Hematopoietic multipotent progenitor cell treated with erythropoietin and hydrocortisone succinate and interleukin-3 and kit ligand, for 4 days (in vitro differentiated cells): ENCODE results near the gene HDAC8.
A peak's percentile ranks its signal among the peaks of the same experiment; 100 is the strongest.
"Not testable (repeated sequence)": the region's sequence is repeated elsewhere in the genome, so short reads cannot be mapped to it uniquely, and the experiment has no call there.

ENCODE experiments used
- DNase-seq: peaks from one replicate; pipeline ENCODE4 v3.0.0-alpha.2; 2015

HDAC8 gene

DNA sequence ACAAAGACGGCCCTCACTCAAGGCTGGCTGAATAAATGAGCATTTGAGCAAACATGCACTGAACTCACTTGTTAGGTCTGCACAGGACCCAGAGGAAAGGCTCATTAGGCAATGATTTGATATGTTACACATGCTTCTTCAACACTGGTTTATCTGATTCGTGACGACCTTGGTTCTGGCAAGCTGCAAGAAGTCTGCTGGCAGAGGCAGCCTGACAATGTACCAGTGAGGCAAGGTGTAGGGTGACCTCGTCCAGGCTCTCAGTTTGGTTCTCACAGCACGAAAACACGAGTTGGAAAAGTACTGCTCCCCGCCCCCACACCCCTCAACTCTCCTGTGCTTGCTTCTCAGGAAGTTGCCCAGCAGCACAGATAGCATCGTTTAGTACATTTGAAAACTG is 203.8 kb downstream of the HDAC8 start:
- DNase-seq: no peak

DNA sequence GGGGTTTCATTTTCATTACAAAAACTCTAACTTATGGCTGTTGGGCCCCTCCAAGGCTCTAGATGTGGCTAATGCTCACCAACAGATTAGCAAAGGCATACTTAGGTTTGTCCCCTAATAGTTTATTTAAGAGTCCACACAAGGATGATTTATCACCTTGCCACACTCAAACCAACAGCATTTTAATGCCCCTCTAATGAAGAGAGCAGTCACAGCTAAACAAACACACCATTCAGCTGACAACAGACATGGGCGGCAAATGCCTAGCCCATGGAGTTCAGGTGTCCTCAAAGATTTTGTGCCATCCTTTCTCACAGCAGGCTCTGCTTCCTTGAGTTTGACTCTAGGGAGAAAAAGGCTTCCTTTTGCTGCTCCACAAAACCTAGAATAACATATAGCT is 205.1 kb downstream of the HDAC8 start:
- no peak for DNase-seq

DNA sequence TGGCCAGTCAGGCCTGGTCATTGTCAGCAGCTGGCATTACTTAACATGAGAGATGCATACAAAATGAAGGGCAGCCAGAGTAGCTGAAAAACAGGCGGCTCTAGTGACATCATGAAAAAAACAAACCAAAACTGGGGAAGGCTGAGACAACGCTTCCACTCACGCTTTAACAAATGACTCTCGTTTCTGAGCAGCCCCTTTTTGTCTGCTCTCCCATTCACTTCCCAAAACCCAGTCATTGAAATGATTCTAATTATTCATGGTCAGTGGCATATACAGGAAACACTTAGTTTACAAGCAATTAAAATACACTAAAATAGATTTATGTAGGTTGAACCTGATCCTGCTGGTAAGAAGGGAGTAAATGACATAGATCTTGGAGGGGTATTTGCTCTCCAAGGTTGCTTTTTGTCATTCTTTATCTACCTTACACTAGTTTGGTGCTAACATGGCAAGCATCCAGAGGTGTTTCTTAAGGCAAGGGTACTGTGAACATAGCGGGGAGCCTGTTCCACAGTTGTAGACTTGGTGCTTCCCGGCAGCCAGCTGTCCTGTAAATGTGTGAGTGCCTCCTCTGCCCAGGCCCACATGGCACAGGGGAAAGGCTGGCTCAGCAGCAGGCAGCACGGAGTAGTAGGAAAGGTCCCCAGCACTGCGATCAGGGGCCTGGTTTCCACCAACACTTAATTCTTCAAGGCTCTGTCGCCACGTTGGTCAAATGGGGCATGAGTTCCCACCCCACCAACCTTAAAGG is 205.8 kb downstream of the HDAC8 start:
- DNase-seq: no peak

DNA sequence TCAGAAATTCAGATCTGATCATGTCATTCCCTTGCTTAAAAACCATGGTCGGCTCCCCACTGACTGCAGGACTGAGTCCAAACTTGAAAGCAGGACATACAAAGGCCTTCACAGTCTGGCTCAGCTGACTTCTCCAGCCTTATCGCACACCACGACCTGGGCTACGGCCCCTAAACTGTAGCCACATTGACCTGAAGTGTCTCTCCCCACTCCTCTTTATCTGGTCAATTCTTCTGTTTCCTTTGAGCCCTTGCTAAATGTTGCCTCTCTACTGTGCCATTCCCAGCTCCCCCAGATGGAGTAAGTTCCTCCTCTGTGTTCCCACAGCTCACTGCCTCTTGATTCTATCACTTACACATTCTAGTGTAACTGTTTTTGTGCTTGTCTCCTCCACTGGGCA is 206.5 kb downstream of the HDAC8 start:
- peak; percentile 79 for DNase-seq

DNA sequence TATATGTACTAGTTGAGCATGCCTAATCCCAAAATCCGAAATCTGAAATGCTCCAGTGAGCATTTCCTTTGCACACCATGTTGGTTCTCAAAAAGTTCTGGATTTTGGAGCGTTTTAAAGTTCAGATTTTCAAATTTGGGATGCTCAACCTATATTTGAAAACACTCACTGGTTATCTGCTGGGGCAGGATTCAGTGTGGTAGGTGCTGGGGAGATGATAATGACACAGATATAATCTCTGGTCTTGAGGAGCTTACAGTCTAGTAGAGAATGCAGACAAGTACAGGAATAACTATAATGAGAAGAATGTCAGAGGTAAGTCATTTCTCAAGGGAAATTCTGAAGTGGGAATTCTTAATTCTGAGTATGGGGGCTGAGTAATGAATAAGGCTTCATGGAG is 207.5 kb downstream of the HDAC8 start:
- no peak for DNase-seq

DNA sequence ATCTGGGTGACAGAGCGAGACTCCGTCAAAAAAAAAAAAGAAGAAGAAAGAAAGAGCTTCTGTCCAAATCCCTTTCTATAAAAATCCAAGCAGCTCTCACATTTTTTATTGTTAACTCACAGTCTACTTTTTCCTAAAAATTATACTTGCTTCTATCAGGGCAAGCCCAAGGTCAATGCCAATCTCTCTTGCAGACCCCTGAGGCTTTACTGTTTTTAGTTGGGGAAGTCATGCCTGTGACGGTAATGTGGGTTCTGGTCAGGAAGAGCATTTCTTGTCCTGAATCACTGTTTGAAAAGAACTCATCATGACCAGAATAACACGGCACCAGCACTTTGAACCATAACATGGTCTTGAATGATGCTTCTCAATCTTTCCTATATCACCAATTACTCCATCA is 212.3 kb downstream of the HDAC8 start:
- DNase-seq: no peak

DNA sequence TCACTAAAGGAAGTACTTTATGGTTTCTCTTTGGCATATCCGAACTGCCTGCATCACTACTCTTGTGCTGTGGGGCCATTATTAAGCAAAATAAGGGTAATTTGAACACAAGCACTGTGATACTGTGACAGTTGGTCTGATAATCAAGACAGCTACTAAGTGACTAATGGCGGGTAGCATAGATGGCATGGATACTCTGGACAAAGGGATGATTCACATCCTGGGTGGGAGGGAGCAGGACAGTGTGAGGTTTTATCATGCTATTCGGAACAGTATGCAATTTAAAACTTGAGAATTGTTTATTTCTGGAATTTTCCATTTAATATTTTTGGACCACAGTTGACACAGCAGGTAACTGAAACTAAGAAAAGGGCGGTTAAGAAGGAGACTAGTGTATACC is 214.3 kb downstream of the HDAC8 start:
- no peak for DNase-seq

DNA sequence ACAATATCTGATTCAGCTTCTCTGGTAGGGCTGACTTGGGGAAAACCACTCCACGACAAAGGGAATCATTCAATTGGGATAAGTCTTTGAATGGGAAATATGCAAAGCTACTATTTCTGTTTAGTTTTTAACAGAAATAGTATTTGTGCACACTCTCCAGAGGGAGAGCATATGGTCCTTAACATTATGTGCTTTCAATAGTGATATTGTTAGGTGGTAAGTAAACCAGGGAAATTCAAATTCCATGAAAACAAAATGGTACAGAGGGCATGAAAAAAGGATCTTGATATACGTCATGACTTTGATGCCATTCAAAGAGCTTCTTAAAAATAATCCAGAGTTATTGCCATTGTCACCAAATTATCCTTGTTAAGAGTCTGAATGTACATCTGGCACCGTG is 219.9 kb downstream of the HDAC8 start:
- DNase-seq: no peak

DNA sequence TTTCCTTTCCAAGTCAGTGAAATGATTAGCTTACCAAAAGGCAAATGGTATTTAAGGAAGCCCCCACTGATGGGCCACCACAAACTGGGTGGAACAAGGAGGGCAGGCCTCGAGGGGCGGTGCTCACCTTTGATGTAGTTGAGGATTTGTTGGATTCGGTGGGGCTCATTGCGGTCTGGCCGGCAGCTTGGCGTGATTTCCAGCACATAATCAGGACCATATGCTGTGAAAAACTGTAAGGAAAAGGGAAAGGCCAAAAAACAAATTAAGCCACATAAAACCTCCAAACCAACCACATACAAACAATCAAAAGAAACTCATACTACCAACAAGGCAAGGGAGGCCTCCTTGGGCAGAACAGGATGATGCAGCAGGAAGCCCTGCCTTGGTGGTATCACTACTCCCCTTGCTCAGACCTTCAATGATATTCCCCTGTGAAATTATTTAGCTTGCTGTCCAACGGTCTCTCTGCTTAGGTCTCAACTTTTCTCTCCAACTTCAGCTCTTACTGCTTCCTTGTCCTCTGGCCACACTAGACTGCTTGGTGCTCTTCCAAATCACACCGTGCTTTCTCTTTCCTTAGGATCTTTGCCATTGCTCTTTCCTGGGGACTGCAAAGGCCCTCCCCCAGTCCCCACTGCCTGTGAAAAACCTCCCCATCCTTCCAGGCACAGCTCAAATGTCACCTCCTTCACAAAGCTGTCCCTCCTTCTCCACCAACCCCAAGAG is 220.9 kb downstream of the HDAC8 start:
- DNase-seq: no peak

DNA sequence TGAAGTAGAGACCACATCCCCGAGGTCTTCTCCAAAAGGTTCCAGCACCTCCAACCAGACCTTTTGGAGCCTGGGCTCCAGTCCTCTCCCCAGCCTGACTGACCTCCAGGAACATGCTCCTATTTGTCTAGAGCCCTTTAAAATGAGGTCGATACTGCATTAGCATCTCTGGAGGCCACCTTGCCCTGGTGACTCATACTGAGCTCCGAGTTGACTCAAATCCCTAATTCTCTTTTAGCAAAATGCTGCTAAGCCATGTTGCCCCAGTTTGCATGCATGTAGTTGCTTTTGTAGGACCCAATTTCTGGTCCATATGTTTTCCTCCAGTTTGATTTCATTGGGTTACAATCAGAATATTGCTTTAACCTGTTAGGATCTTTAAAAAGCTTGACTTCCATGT is 223.5 kb downstream of the HDAC8 start:
- DNase-seq: no peak

DNA sequence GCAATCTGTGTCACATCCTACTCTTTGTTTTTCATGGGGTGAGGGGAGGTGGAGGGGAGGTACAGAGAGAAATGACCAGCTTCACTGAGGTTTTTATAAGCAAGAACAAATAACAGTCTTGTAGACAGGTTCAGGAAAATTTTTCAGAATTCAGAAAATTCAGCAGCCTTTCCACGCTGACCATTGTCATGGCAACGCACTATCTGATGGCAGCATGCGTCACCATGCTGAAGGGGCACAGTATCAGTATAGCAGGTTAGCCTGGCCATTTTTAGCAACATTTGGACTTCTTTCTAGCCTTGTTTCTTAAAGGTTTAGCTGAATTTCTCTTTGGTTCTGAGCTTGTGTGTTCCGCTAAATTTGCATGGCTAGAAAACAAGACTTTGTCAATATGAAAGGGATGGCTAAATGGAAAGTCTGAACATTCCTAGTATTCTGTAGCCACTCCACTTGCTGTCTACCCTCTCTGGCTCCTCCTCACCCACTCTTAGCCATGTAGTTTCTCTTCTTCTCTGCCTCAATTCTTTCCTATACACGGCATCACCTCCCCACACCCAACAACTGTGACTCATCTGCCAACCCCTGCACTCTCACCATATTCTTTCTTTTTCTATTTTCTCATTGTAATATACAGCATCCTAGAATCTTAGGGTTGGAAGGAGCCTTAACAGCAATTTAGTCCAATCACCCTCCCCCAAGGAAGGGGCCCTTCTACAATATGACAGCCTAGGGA is 224.2 kb downstream of the HDAC8 start:
- DNase-seq: peak; percentile 6

DNA sequence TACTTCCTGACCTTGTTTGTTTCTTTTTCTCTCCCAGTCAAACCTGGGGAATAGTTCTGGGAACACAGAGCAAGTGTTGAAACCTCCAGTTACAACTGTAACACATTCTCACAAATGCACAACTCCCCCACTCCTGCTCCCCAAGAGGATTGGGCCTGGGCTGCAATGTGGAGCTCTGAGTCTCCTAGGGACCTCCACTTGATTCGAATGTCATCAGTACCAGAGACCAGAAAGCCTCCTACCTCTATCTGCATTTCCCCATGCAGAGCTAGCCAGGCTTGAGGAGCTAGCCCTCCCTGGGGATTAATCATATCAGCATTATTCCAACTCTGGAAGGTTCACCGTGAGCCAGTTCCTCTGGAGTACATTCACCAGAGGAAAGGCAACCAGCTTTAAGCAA is 225.3 kb downstream of the HDAC8 start:
- DNase-seq: no peak

DNA sequence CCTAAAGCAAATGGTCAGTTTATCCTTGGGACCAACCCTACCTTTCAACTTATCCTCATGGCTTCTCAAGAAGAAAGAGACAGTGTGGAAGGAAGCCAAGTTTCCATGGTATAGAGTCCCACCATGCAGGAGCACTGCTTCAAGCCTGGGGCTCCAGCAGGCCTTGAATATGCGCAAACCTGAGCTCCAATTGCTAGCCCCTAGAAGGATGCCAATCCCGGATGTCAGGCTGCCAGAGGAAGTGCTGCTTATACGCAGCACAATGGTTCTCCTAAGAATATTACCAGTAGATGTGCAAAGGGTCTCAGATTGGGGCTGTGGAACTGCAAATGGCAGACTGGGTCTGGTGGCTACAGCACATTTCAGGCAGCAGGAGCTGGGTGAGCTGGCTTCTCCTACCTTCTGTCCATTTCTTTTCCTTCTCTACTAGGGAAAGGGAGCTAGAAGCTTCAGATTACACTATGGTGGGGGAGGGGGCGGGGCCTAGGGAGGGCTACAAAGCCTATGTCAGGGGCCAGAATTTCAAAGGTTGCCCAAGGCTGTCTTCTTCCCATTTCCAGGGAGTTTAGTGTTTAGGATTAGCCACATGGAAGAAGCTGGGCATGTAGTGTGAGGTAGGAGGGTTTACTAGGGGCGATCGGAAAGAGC is 226.2 kb downstream of the HDAC8 start:
- no peak for DNase-seq

DNA sequence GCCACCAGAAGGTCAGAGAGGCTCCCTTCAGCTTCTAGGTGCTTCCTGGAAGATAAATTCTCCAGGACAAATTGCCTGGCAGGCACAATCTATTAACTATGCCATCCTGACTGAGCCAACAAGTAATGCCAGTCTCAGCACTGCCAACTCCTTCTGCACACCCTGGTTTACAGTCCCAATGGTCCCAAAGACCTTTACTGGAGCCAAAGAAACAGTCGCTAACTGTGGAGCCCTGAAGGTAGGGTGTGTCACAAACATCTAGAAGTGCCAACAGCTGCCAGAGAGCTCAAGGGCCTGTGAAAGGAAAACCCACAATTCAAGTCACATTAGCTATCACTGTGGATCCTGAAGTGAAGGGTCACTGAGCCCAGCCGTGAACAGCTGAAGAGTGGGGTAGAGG is 232.0 kb downstream of the HDAC8 start:
- DNase-seq: no peak

DNA sequence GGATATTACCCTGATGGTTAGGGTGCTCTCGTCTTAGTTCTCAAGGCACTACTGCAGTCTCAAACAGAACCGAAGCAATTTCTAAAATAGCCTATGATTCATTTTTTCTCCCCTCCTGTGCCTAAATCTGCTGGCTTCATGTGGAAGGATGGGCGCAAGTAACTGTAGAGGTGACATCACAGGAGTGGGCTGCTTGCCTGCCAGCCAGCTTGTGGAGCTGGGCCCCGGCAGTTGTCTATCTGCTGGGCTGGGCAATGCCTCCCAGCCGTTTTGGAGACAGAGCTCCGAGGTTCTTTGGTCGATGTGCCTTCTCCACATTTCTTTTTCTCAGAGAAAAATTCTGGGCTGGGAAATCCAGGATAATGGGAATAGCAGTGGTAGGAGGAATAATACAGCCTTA is 232.6 kb downstream of the HDAC8 start:
- DNase-seq: no peak

DNA sequence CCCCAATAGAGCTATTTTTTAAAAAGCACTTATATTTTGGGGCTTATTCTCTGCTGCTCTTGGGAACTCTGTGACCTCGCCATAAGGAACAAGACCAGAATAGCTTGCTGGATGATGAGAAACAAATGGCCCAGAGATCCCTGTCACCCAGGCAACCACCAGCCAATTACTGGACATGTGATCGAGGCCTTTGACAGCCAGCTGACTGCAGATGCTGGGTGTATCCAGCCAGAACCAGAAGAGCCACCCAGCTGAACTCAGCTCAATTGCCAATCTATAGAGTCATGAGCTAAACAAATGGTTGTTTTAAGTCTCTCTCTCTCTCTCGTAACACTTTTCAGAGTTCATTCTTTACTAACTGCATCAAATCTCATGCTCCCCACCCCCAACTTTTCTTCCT is 242.5 kb downstream of the HDAC8 start:
- no peak for DNase-seq

DNA sequence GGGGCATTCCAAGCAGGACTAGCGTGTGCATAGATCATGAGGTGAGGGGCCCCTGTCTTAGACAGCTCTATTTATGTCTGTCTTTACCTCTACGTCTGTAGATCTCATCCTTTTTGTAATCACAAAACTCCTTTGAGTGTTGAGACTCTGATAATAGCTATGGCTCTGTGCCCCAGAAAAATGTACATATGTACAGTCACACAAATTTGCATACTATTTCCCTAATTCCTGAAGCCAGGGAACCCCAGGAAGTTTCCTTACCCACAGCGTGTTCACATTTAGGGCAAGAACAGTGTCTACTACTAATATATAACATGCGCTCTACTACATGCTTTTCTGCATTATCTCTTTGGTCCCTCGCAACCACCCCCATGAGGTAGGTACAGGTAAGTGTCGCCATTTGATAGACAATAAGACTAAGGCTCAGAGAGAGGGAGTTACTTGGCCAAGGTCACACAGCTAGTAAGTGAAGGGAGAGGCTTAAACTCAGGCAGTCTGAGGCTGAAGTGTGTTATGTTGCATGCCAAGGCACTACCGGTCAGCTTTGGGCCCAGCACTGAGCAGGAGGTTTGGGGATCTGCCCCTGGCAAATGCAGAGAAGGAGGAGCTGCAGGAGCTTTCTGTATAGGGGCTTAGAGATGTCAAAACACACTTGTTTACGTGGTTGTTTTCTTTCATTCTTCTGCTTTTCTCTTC is 245.9 kb downstream of the HDAC8 start:
- DNase-seq: no peak

DNA sequence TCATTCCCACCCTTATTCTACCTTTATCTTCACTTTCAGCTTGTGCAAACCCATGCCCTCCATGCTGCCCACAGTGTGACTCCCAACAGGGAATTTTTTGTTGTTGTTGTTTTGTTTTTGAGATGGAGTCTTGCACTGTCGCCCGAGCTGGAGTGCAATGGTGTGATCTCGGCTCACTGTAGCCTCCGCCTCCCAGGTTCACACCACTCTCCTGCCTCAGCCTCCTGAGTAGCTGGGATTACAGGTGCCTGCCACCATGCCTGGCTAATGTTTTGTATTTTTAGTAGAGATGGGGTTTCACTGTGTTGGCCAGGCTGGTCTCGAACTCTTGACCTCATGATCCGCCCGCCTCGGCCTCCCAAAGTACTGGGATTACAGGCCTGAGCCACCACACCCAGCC is 253.0 kb downstream of the HDAC8 start:
- not testable (repeated sequence) for DNase-seq

DNA sequence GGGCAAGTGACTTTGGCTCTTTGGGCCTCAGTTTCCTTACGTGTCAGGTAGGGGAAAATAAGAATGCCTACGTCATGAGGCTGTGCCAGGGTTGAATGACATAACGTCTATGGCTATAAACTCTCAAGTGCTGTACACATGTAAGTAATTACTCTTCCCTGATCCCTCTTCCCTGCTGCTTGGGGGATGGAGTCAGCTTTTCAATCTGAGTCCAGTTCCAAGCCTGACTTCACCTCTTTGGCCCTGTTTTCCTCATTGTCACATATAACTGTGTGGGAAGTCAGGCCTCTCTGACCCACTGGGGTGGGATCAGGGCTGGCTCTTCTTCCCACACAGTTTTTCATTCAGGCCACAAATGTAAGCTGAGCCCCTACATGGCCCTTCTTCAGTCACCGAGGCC is 255.5 kb downstream of the HDAC8 start:
- DNase-seq: no peak

DNA sequence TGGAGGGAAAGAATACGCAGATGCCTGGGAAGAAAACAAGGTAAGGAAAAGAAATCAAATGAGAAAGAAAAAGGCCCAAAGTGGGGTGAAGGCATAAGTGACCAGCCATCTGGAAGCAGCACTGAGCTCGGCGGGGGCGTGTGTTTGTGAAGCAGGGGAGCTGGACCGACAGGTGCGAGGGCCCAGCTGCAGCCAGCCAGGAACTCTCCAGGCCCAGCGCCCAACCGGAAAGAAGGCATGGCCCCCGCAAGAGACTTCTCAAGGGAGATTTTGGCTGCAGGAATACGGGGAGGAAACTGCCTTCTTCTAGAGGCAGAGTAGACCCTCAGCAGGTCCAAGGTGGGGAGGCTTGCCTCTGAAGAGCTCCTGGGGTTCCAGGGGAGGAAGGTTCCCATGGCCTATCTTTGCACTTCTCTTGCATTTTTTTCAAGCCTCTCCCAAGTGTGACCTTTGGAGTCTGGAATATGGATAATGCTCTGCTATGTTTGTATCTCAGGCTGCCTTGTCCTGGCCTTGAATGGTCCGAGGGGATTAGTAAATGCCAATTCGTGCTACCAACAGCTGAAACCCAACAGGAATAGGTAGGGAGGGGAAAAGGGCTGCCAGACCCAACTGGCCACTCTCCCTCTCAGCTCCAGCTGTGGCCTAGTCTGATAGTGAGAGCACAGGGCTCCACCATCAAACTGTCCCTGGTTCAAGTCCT is 256.1 kb downstream of the HDAC8 start:
- DNase-seq: no peak

DNA sequence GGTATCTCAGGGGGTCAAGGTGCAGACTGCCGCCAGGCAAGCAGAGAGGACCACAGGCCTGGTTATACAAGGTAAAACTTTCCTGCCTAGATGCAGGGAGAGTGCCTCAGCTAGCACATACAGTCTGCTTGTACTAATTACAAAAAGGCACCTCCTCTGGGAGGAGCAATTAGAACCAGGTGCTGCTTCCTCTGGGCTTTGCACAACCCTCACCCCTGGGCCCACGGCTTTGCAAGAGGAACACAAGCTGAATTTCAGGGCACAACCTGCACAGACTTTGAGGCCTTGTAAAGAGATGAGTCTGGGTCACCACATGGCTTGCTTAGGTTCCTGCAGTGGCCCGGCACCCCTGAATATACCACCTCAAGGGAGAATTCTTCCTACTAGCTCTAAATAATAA is 257.8 kb downstream of the HDAC8 start:
- DNase-seq: no peak
